Measurements from ENCODE around the gene RGS12.

- TF ChIP-seq CTCF (IDR thresholded peaks at IDR 0.05 in 4 of 5, conservative IDR thresholded peaks at IDR 0.05 in 1 of 5) (no peak), POLR2A (IDR thresholded peaks at IDR 0.05) (no peak)
These were observed 48.8 kb upstream of the RGS12 start for GRCh38 chr4:3244002-3244401.

All from gastrocnemius medialis (tissue), 4 donors.